K562 (cell line): ENCODE measurements around the gene ZSWIM4. TPM values are rescaled to one million over a fixed set of nuclear protein-coding genes. Genes with fewer than 3 reads are reported as not detected.

Source experiments
- ESRRA ChIP-seq: fragments of 450-650 bp; IDR thresholded peaks from 2 replicates; pipeline ENCODE4 v1.6.1; 2014; ENCODE audit warnings: low read depth, mild to moderate bottlenecking, moderate library complexity, borderline replicate concordance
- FIP1L1 ChIP-seq: fragments of 200-400 bp; formaldehyde crosslinking; IDR thresholded peaks from 2 replicates; pipeline ENCODE4 v1.6.1; 2018; ENCODE audit warnings: mild to moderate bottlenecking, low read depth, low read length; ENCODE audit not compliant: poor library complexity, severe bottlenecking
- GTF2A2 ChIP-seq: IDR thresholded peaks from 2 replicates; pipeline ENCODE4 v1.6.1; 2016; ENCODE audit warnings: mild to moderate bottlenecking, missing genetic modification characterization, missing compliant biosample characterization
- HMG20A ChIP-seq: fragments of 450-650 bp; formaldehyde crosslinking; conservative IDR thresholded peaks from 2 replicates; pipeline ENCODE4 v1.4.0; 2020; ENCODE audit warnings: mild to moderate bottlenecking, mixed read lengths
- HMGN3 ChIP-seq: IDR thresholded peaks from 2 replicates; pipeline ENCODE4 v1.6.1; 2011; ENCODE audit warnings: borderline replicate concordance, low read depth, mild to moderate bottlenecking, mixed read lengths, low read length; ENCODE audit not compliant: insufficient read length; ENCODE audit errors: extremely low read depth
- MAFK ChIP-seq: IDR thresholded peaks from 2 replicates; pipeline ENCODE4 v1.6.1; 2011; ENCODE audit warnings: low read length, improper control_type of control experiment
- NCOA6 ChIP-seq: fragments of 450-650 bp; IDR thresholded peaks from 2 replicates; pipeline ENCODE4 v1.6.1; 2017; ENCODE audit warnings: mild to moderate bottlenecking
- NFIC ChIP-seq: fragments of 450-650 bp; IDR thresholded peaks from 2 replicates; pipeline ENCODE4 v1.6.1; 2017; ENCODE audit warnings: mild to moderate bottlenecking, inconsistent platforms
- RBM39 ChIP-seq: fragments of 200-400 bp; formaldehyde crosslinking; optimal IDR thresholded peaks from 2 replicates; pipeline ENCODE3; 2018; ENCODE audit warnings: low read depth, low read length
- SNIP1 ChIP-seq: fragments of 450-650 bp; IDR thresholded peaks from 2 replicates; pipeline ENCODE4 v1.7.1; 2017; ENCODE audit warnings: low read depth, mild to moderate bottlenecking
- STAG1 ChIP-seq: sonication (generic); formaldehyde crosslinking; IDR thresholded peaks from 2 replicates; pipeline ENCODE4 v1.5.0; 2020; ENCODE audit warnings: missing genetic modification reagents, borderline replicate concordance
- ZNF282 ChIP-seq: sonication (generic); formaldehyde crosslinking; IDR thresholded peaks from 2 replicates; pipeline ENCODE4 v1.8.1; 2023; ENCODE audit warnings: missing genetic modification reagents
- ZNF316 ChIP-seq: fragments of 450-650 bp; IDR thresholded peaks from 2 replicates; pipeline ENCODE4 v1.6.1; 2016
- ZNF436 ChIP-seq: fragments of 250-450, 450-650 bp; sonication (Bioruptor Pico); formaldehyde crosslinking; IDR thresholded peaks from 2 replicates; pipeline ENCODE4 v1.7.0; 2020; ENCODE audit warnings: mild to moderate bottlenecking
- ZNF589 ChIP-seq: fragments of 200-800 bp; sonication (Bioruptor generic); IDR thresholded peaks from 2 replicates; pipeline ENCODE4 v1.6.1; 2016; ENCODE audit warnings: low read depth, missing genetic modification characterization, missing compliant biosample characterization
- ZNF778 ChIP-seq: fragments of 450-650 bp; formaldehyde crosslinking; IDR thresholded peaks from 2 replicates; pipeline ENCODE4 v1.4.0; 2020; ENCODE audit warnings: mild to moderate bottlenecking, moderate library complexity
- polyA plus RNA-seq, 8 experiments: library from polyadenylated mRNA; depleted of rRNA in 4 of 8; stranded (reverse) in 5 of 8; unstranded in 3 of 8; fragments of >200 nt; fragmentation: Nextera tagmentation in 2 of 8; fragmentation: Illumina TruSeq in 1 of 8; extraction: Ambion mirVana in 2 of 8; extraction: Trizol in 1 of 8; gene quantifications; 2 replicates each; pipeline versions ENCODE4 v1.2.1 to v1.2.3, GENCODE V29; 2011 to 2014; ENCODE audit warnings: inconsistent platforms in 1 of 8, missing spikeins in 1 of 8
- total RNA-seq, 7 experiments: library from RNA; depleted of rRNA in 6 of 7; stranded (reverse); fragments of >200 nt in 6 of 7; fragmentation: Illumina TruSeq in 2 of 7; extraction: Trizol in 2 of 7; gene quantifications; 2 replicates each; pipeline versions ENCODE4 v1.2.1 to v1.2.3, GENCODE V29; 2011 to 2021; ENCODE audit warnings: low replicate concordance in 1 of 7
- TF ChIP-seq, protein P1 (sequence below), 2 experiments: fragments of 450-650 bp; IDR thresholded peaks; 2 replicates each; pipeline ENCODE4 v1.6.1; 2016
- TF ChIP-seq, protein P2 (sequence below): sonication (generic); formaldehyde crosslinking; IDR thresholded peaks from 2 replicates; pipeline ENCODE4 v1.9.0; 2022; ENCODE audit warnings: mild to moderate bottlenecking, missing genetic modification reagents
- TF ChIP-seq, protein P3 (sequence below): IDR thresholded peaks from 2 replicates; pipeline ENCODE4 v1.6.1; 2011; ENCODE audit not compliant: insufficient read length; ENCODE audit errors: extremely low read depth
- TF ChIP-seq, protein P4 (sequence below): conservative IDR thresholded peaks from 2 replicates; pipeline ENCODE4 v1.6.1; 2011; ENCODE audit warnings: low read depth, mild to moderate bottlenecking, low read length; ENCODE audit not compliant: control insufficient read depth
- TF ChIP-seq, protein P5 (sequence below): fragments of 250-450 bp; sonication (Bioruptor Pico); IDR thresholded peaks from 2 replicates; pipeline ENCODE4 v1.5.0; 2020; ENCODE audit warnings: mild to moderate bottlenecking

ZSWIM4 gene
- total and polyA plus RNA-seq, 9 of the 15 experiments (the other 6 are each of a cell fraction or from before 2014, with no cell fraction given), result 0.25 to 3.7 (median 0.79) TPM; not detected in 2

DNA sequence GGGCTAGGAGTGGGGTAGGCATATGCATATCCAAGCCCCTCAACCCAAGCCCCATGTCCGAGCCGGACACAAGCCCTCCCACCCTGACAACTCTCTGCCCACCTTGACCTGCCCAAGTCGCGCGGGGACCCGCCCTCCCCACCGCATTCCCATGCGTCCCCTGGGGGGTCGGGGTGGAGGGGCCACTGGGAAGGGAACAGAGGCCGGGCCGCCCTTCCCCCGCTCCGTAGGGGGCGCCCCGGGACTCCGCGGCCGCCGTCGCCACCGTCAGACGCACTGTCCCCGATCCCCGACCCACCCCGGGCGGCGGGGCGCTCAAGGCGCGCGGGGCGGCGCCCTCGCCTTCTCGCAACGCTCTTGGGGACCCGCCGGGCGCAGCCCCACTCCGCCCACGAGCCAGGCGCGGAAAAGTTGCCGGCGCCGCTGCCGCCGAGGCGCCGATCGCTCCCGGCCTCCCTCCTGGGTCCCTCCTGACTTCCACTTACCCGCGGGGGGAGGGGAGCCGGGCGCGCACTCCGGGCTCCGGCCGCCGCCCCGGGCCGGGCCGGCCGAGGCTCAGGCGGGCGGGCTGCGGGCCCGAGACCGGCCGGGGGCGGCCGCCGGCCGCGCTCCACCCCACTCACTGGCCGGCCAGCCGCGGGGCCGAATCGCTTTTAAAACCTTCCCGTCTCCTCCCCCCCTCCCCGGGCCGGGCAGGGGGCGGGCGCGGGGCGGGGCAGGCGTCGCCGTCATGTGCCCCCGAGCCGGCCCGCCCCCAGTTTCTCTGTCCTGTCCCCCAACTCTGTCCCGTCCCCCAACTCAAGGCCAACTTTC lies 47.3 kb downstream of the ZSWIM4 start (continued):
- TF ChIP-seq, protein P1, sequence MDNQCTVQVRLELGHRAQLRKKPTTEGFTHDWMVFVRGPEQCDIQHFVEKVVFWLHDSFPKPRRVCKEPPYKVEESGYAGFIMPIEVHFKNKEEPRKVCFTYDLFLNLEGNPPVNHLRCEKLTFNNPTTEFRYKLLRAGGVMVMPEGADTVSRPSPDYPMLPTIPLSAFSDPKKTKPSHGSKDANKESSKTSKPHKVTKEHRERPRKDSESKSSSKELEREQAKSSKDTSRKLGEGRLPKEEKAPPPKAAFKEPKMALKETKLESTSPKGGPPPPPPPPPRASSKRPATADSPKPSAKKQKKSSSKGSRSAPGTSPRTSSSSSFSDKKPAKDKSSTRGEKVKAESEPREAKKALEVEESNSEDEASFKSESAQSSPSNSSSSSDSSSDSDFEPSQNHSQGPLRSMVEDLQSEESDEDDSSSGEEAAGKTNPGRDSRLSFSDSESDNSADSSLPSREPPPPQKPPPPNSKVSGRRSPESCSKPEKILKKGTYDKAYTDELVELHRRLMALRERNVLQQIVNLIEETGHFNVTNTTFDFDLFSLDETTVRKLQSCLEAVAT (IDR thresholded peaks at IDR 0.05), result 0 out of 4 replicates have a peak, but pooled peaks have one; percentile 16 to 29
- TF ChIP-seq RBM39, result no peak
- TF ChIP-seq NFIC, result no peak
- TF ChIP-seq, protein P2, sequence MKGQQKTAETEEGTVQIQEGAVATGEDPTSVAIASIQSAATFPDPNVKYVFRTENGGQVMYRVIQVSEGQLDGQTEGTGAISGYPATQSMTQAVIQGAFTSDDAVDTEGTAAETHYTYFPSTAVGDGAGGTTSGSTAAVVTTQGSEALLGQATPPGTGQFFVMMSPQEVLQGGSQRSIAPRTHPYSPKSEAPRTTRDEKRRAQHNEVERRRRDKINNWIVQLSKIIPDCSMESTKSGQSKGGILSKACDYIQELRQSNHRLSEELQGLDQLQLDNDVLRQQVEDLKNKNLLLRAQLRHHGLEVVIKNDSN, result peak; percentile 28; the same call in 1 of the 2 replicates
- no peak for TF ChIP-seq MAFK
- TF ChIP-seq ZNF778 (CRISPR knock-in tag), result no peak
- TF ChIP-seq HMG20A (CRISPR knock-in tag), result no peak
- TF ChIP-seq ZNF282 (CRISPR knock-in tag), result no peak
- 0 out of 2 replicates have a peak, but pooled peaks have one; percentile 10 for TF ChIP-seq ESRRA
- no peak for TF ChIP-seq ZNF316
- TF ChIP-seq GTF2A2 (tag), result peak; percentile 79
- TF ChIP-seq HMGN3, result peak; percentile 69
- TF ChIP-seq, protein P3, sequence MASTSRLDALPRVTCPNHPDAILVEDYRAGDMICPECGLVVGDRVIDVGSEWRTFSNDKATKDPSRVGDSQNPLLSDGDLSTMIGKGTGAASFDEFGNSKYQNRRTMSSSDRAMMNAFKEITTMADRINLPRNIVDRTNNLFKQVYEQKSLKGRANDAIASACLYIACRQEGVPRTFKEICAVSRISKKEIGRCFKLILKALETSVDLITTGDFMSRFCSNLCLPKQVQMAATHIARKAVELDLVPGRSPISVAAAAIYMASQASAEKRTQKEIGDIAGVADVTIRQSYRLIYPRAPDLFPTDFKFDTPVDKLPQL, result peak; percentile 42
- no peak for TF ChIP-seq NCOA6
- TF ChIP-seq ZNF436 (CRISPR knock-in tag), result no peak
- peak; percentile 93 for TF ChIP-seq FIP1L1
- no peak for TF ChIP-seq ZNF589 (CRISPR knock-in tag)
- TF ChIP-seq SNIP1, result no peak
- peak; percentile 4; the same call in 1 of the 2 replicates for TF ChIP-seq STAG1
- TF ChIP-seq, protein P4, sequence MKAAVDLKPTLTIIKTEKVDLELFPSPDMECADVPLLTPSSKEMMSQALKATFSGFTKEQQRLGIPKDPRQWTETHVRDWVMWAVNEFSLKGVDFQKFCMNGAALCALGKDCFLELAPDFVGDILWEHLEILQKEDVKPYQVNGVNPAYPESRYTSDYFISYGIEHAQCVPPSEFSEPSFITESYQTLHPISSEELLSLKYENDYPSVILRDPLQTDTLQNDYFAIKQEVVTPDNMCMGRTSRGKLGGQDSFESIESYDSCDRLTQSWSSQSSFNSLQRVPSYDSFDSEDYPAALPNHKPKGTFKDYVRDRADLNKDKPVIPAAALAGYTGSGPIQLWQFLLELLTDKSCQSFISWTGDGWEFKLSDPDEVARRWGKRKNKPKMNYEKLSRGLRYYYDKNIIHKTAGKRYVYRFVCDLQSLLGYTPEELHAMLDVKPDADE, result peak; percentile 50; the same call in 1 of the 2 replicates
- TF ChIP-seq, protein P5, sequence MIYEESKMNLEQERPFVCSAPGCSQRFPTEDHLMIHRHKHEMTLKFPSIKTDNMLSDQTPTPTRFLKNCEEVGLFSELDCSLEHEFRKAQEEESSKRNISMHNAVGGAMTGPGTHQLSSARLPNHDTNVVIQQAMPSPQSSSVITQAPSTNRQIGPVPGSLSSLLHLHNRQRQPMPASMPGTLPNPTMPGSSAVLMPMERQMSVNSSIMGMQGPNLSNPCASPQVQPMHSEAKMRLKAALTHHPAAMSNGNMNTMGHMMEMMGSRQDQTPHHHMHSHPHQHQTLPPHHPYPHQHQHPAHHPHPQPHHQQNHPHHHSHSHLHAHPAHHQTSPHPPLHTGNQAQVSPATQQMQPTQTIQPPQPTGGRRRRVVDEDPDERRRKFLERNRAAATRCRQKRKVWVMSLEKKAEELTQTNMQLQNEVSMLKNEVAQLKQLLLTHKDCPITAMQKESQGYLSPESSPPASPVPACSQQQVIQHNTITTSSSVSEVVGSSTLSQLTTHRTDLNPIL (CRISPR knock-in tag), result no peak
